Hepatocyte (in vitro differentiated cells): Measurements from ENCODE around the gene PRKAR2A.

Experiments used
- EZH2 ChIP-seq: fragments of 200-600 bp; sonication (generic); IDR thresholded peaks from 2 replicates; pipeline ENCODE4 v1.6.1; 2016; ENCODE audit warnings: antibody characterized with exemption, mild to moderate bottlenecking, borderline replicate concordance
- EZH2phosphoT487 ChIP-seq: fragments of 200-600 bp; sonication (generic); IDR thresholded peaks from one replicate; pipeline ENCODE4 v1.6.1; 2018; ENCODE audit warnings: antibody characterized with exemption, mild to moderate bottlenecking, low read depth, moderate library complexity; ENCODE audit not compliant: unreplicated experiment, severe bottlenecking
- TF ChIP-seq, protein P1 (sequence below): fragments of 200-600 bp; sonication (generic); IDR thresholded peaks from 2 replicates; pipeline ENCODE4 v1.5.1; 2016; ENCODE audit warnings: antibody characterized with exemption, mild to moderate bottlenecking; ENCODE audit not compliant: poor library complexity

- TF ChIP-seq EZH2 (no peak), EZH2phosphoT487 (no peak)
- TF ChIP-seq, protein P1, sequence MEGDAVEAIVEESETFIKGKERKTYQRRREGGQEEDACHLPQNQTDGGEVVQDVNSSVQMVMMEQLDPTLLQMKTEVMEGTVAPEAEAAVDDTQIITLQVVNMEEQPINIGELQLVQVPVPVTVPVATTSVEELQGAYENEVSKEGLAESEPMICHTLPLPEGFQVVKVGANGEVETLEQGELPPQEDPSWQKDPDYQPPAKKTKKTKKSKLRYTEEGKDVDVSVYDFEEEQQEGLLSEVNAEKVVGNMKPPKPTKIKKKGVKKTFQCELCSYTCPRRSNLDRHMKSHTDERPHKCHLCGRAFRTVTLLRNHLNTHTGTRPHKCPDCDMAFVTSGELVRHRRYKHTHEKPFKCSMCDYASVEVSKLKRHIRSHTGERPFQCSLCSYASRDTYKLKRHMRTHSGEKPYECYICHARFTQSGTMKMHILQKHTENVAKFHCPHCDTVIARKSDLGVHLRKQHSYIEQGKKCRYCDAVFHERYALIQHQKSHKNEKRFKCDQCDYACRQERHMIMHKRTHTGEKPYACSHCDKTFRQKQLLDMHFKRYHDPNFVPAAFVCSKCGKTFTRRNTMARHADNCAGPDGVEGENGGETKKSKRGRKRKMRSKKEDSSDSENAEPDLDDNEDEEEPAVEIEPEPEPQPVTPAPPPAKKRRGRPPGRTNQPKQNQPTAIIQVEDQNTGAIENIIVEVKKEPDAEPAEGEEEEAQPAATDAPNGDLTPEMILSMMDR, result no peak
Observed at GRCh38 chr3:48835650-48836366, 11.9 kb downstream of the PRKAR2A start.
